Fibroblast of lung (primary cell): ENCODE measurements around the gene CRIP3.

Source experiments
- EZH2 ChIP-seq: IDR thresholded peaks from 2 replicates; pipeline ENCODE4 v1.5.1; 2012; ENCODE audit warnings: low read length, control low read depth, mild to moderate bottlenecking; ENCODE audit errors: missing control alignments
- TF ChIP-seq, protein P1 (sequence below), 2 donors: IDR thresholded peaks in 1 of 2; conservative IDR thresholded peaks in 1 of 2; 1 replicate in 1 of 2; 2 replicates in 1 of 2; pipeline ENCODE4 v1.5.1; 2011 to 2012; ENCODE audit warnings: low read length in 2 of 2, control low read depth in 1 of 2, inconsistent platforms in 1 of 2, low read depth in 1 of 2, mild to moderate bottlenecking in 1 of 2

GRCh38 chr6:43304882-43305281 is 3.7 kb downstream of the CRIP3 start:
- TF ChIP-seq, protein P1, sequence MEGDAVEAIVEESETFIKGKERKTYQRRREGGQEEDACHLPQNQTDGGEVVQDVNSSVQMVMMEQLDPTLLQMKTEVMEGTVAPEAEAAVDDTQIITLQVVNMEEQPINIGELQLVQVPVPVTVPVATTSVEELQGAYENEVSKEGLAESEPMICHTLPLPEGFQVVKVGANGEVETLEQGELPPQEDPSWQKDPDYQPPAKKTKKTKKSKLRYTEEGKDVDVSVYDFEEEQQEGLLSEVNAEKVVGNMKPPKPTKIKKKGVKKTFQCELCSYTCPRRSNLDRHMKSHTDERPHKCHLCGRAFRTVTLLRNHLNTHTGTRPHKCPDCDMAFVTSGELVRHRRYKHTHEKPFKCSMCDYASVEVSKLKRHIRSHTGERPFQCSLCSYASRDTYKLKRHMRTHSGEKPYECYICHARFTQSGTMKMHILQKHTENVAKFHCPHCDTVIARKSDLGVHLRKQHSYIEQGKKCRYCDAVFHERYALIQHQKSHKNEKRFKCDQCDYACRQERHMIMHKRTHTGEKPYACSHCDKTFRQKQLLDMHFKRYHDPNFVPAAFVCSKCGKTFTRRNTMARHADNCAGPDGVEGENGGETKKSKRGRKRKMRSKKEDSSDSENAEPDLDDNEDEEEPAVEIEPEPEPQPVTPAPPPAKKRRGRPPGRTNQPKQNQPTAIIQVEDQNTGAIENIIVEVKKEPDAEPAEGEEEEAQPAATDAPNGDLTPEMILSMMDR (conservative IDR thresholded peaks at IDR 0.05 in 1 of 2, IDR thresholded peaks at IDR 0.05 in 1 of 2; ENCODE audit: low read depth in 1 of 2, low read length in 2 of 2): no peak
- no peak for TF ChIP-seq EZH2
